Mammary epithelial cell (primary cell): ENCODE data around the gene ATG5.

ENCODE experiments used
- EZH2 ChIP-seq: IDR thresholded peaks from 2 replicates; pipeline ENCODE4 v1.6.1; 2012; ENCODE audit warnings: low read length, inconsistent platforms, borderline replicate concordance
- TF ChIP-seq, protein P1 (sequence below), 2 donors: IDR thresholded peaks in 1 of 2; conservative IDR thresholded peaks in 1 of 2; 2 replicates each; pipeline ENCODE4 v1.5.1; 2011 to 2012; ENCODE audit warnings: inconsistent platforms in 2 of 2, low read length in 2 of 2, mild to moderate bottlenecking in 2 of 2, control low read depth in 1 of 2, low read depth in 1 of 2; ENCODE audit not compliant: insufficient read depth in 1 of 2; ENCODE audit errors: extremely low read depth in 1 of 2

GRCh38 chr6:106192824-106193223 lies 132.7 kb downstream of the ATG5 start:
- TF ChIP-seq, protein P1, sequence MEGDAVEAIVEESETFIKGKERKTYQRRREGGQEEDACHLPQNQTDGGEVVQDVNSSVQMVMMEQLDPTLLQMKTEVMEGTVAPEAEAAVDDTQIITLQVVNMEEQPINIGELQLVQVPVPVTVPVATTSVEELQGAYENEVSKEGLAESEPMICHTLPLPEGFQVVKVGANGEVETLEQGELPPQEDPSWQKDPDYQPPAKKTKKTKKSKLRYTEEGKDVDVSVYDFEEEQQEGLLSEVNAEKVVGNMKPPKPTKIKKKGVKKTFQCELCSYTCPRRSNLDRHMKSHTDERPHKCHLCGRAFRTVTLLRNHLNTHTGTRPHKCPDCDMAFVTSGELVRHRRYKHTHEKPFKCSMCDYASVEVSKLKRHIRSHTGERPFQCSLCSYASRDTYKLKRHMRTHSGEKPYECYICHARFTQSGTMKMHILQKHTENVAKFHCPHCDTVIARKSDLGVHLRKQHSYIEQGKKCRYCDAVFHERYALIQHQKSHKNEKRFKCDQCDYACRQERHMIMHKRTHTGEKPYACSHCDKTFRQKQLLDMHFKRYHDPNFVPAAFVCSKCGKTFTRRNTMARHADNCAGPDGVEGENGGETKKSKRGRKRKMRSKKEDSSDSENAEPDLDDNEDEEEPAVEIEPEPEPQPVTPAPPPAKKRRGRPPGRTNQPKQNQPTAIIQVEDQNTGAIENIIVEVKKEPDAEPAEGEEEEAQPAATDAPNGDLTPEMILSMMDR (conservative IDR thresholded peaks at IDR 0.05 in 1 of 2, IDR thresholded peaks at IDR 0.05 in 1 of 2; ENCODE audit: extremely low read depth in 1 of 2, insufficient read depth in 1 of 2, low read depth in 1 of 2, low read length in 2 of 2) = no peak
- no peak for TF ChIP-seq EZH2
